Sigmoid colon (tissue), 7 donors: Measurements from ENCODE around the gene PKMYT1. TPM values are rescaled to one million over a fixed set of nuclear protein-coding genes. Genes with fewer than 3 reads are reported as not detected.

Experiments used
- DNase-seq: peaks from one replicate; pipeline ENCODE4 v3.0.0-alpha.2; 2019
- H3K27ac ChIP-seq, 4 donors: fragments of 200-600 bp; sonication (generic); one replicate each; pipeline ENCODE4 v1.5.1; 2016 to 2019; ENCODE audit warnings: mild to moderate bottlenecking in 1 of 4
- H3K27me3 ChIP-seq, 3 donors: fragments of 200-600 bp; sonication (generic); one replicate each; pipeline ENCODE4 v1.5.1; 2019; ENCODE audit warnings: mild to moderate bottlenecking in 1 of 3
- H3K36me3 ChIP-seq, 4 donors: fragments of 200-600 bp; sonication (generic); one replicate each; pipeline ENCODE4 v1.5.1; 2016 to 2019
- H3K4me1 ChIP-seq, 4 donors: fragments of 200-600 bp; sonication (generic); one replicate each; pipeline ENCODE4 v1.5.1; 2017 to 2019
- H3K4me3 ChIP-seq, 4 donors: fragments of 200-600 bp; sonication (generic); one replicate each; pipeline ENCODE4 v1.5.1; 2017 to 2019; ENCODE audit warnings: mild to moderate bottlenecking in 2 of 4, moderate library complexity in 1 of 4
- H3K9me3 ChIP-seq, 4 donors: fragments of 200-600 bp in 3 of 4; sonication (generic) in 3 of 4; one replicate each; pipeline versions ENCODE4 v1.5.1 to v1.6.1; 2013 to 2019
- EP300 ChIP-seq, 4 donors: sonication (generic); formaldehyde crosslinking; IDR thresholded peaks; one replicate each; pipeline ENCODE4 v1.6.1; 2017; ENCODE audit warnings: antibody characterized with exemption in 4 of 4
- POLR2A ChIP-seq, 2 donors: fragments of 450-650 bp; IDR thresholded peaks; one replicate each; pipeline ENCODE4 v1.6.1; 2016; ENCODE audit warnings: antibody characterized with exemption in 2 of 2, mild to moderate bottlenecking in 2 of 2, moderate library complexity in 2 of 2
- POLR2AphosphoS5 ChIP-seq, 4 donors: sonication (generic); formaldehyde crosslinking; IDR thresholded peaks; one replicate each; pipeline ENCODE4 v1.6.1; 2017; ENCODE audit warnings: antibody characterized with exemption in 4 of 4
- WGBS, 2 donors: extraction: QIAGEN DNeasy Blood & Tissue Kit; methylation state at CpG; one replicate each; pipeline ENCODE4 v1.1.7; 2013; 5-methylcytosine and 5-hydroxymethylcytosine counted together
- intact Hi-C: fragments of 100-400 bp; cut with DNase I; formaldehyde crosslinking; loops from one replicate; pipeline ENCODE4 v1.15.1; 2023
- polyA plus RNA-seq, 3 donors: library from polyadenylated mRNA; stranded (reverse); fragments of 200-250 nt; gene quantifications; one replicate each; pipeline ENCODE4 v1.2.3, GENCODE V29; 2013
- small RNA-seq, 3 donors: library from RNA; depleted of rRNA; stranded (forward); fragments of <200 nt; gene quantifications; one replicate each; pipeline ENCODE3, GENCODE V24; 2016
- total RNA-seq, 4 donors: library from RNA; depleted of rRNA; stranded (reverse); fragments of >200 nt; gene quantifications; one replicate each; pipeline ENCODE4 v1.1.0, GENCODE V29; 2016
- TF ChIP-seq, protein P1 (sequence below), 4 experiments: fragments of 450-650 bp in 3 of 4; fragments of 200-600 bp in 1 of 4; IDR thresholded peaks; one replicate each; pipeline ENCODE4 v1.5.1; 2016 to 2019; ENCODE audit warnings: antibody characterized with exemption in 4 of 4, mild to moderate bottlenecking in 3 of 4, moderate library complexity in 2 of 4
- donor health status: healthy with polysubstance abuse.
- donor health status: Bipolar disorder and iron deficiency.
- donor health status: healthy.

PKMYT1 gene
- total and polyA plus RNA-seq, 7 donors: 0.95 to 33.1 (median 2.9) TPM; not detected in 3

DNA sequence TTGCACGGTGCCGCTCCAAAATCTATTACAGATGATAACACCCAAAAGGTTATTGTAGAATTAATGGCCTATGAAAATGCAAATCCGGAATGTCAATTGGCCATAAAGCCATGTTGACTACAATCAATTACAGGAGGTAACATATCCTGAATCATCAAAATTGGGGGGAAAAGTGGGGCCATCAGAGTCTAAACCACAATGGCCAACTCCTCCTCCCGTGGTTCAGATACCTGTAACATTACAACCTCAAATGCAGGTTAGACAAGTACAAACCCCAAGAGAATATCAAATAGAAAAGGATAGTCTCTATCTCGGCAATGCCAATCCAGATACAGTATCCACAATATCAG lies 53.6 kb downstream of the PKMYT1 start:
- Histone ChIP-seq H3K9me3 (no peaks in the 10 kb centered on the region), H3K4me3 (peak overlapping the region in 2 of 4 donors; percentile 17 to 19), H3K27ac (peak overlapping the region in 2 of 4 donors; percentile 29 to 44), H3K27me3 (no peaks in the 10 kb centered on the region), H3K4me1 (peaks cover 0 to 10% (median 9%) of the 10 kb centered on the region in 4 donors), H3K36me3 (peaks cover 11 to 34% (median 17%) of the 10 kb centered on the region in 4 donors)
- no peak for DNase-seq
- TF ChIP-seq, protein P1, sequence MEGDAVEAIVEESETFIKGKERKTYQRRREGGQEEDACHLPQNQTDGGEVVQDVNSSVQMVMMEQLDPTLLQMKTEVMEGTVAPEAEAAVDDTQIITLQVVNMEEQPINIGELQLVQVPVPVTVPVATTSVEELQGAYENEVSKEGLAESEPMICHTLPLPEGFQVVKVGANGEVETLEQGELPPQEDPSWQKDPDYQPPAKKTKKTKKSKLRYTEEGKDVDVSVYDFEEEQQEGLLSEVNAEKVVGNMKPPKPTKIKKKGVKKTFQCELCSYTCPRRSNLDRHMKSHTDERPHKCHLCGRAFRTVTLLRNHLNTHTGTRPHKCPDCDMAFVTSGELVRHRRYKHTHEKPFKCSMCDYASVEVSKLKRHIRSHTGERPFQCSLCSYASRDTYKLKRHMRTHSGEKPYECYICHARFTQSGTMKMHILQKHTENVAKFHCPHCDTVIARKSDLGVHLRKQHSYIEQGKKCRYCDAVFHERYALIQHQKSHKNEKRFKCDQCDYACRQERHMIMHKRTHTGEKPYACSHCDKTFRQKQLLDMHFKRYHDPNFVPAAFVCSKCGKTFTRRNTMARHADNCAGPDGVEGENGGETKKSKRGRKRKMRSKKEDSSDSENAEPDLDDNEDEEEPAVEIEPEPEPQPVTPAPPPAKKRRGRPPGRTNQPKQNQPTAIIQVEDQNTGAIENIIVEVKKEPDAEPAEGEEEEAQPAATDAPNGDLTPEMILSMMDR (IDR thresholded peaks at IDR 0.05): no peak
- no peak for TF ChIP-seq POLR2A (IDR thresholded peaks at IDR 0.05)
- TF ChIP-seq POLR2AphosphoS5 (IDR thresholded peaks at IDR 0.05): no peak
- no peak for TF ChIP-seq EP300 (IDR thresholded peaks at IDR 0.05)
- intact Hi-C loops: loop anchor here (2.0 to 5.0 kb wide), 2 partner anchors 52 to 56 kb away; partner anchors contain the start of gene PKMYT1
- WGBS, 2 donors: 62 to 81% methylated on average over 5 of the region's 5 CpGs

DNA sequence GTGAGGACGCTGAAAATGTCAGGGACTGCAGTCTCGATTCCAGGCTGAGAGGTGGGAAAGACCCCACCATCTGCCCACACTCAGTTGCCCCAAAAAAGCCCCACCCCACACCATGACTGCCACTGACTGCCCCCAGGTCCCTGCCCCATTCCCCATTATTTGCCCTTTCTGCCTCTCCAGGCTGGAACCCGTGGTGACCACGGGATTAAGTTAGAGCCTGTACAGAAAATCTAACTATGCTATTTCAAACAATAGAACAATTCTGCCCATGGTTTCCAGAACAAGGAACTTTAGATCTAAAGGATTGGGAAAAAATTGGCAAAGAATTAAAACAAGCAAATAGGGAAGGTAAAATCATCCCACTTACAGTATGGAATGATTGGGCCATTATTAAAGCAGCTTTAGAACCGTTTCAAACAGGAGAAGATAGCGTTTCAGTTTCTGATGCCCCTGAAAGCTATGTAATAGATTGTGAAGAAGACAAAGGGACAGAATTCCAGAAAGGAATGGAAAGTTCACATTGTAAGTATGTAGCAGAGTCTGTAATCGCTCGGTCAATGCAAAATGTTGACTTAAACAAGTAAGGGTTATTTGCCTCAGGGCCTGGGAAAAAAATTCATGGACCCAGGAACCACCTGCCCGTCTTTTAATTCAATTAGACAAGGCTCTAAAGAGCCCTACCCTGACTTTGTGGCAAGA lies 54.1 kb downstream of the PKMYT1 start:
- peak overlapping the region in 1 of 4 donors; percentile 29 for H3K27ac ChIP-seq

DNA sequence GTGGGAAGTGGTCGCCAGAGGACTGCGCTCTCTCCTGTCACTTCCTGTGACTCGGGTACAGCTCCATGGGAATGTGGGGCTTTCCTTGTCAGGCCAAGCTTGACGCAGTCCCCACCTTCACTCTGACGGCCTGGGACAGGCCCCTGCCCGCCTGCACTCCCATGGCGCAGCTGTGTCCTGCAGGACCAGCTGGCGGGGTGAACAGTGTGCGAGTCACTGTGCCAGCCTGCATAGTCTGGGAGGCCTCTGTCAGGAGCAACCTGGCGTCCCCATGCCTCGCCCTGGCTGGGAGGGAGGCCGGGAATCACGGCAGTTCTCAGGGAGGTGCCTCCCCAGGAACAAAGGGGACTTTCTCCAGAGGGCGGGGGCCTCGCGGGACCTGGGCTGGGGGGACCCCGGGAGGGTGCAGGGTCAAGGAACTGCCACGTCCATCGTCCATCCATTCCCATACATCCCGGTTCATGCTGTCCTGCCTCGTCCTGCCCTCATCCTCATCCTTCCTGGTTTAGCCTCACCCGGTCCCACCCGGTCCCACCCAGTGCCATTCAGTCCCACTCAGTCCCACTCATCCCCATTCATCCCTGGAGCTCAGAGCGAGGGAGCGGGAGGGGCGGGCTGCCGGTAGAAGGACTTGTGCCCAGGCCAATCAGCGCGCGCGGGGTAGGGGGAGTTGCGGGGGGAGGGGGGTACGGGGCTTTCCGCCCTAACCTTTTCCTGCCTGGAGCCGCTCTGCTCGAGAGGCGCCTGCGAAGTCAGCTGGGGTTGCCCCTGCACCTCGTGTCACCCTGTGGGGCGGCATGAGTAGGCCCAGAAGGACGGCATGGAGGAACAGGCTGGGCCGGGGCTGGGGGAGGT lies 55.1 kb downstream of the PKMYT1 start:
- DNase-seq: no peak
- TF ChIP-seq POLR2A (IDR thresholded peaks at IDR 0.05): no peak
- TF ChIP-seq, protein P1 (IDR thresholded peaks at IDR 0.05): no peak
- WGBS, 2 donors: 76 to 83% methylated on average over 42 of the region's 42 CpGs
- Histone ChIP-seq H3K36me3 (peaks cover 5 to 24% (median 9%) of the 10 kb centered on the region in 4 donors), H3K27ac (no peak overlapping the region), H3K4me3 (no peak overlapping the region), H3K9me3 (no peaks in the 10 kb centered on the region), H3K4me1 (peaks cover 0 to 10% (median 9%) of the 10 kb centered on the region in 4 donors), H3K27me3 (no peaks in the 10 kb centered on the region)
- intact Hi-C loops: loop anchor here (5.0 kb wide), 1 partner anchor 57 kb away; the partner anchor contains the start of gene PKMYT1

More for the DNA sequence above, 54.1 kb downstream of the PKMYT1 start:
- 78 to 79% methylated on average over 9 of the region's 9 CpGs for WGBS, 2 donors
- intact Hi-C loops: loop anchor here (2.0 to 5.0 kb wide), 2 partner anchors 51 to 56 kb away; partner anchors contain the start of gene PKMYT1
- no peak for DNase-seq
- H3K4me3 ChIP-seq: no peak overlapping the region
- TF ChIP-seq POLR2AphosphoS5 (IDR thresholded peaks at IDR 0.05) (no peak), POLR2A (IDR thresholded peaks at IDR 0.05) (no peak), EP300 (IDR thresholded peaks at IDR 0.05) (no peak)
- TF ChIP-seq, protein P1 (IDR thresholded peaks at IDR 0.05): no peak
- no peaks in the 10 kb centered on the region for H3K9me3 ChIP-seq
- no peaks in the 10 kb centered on the region for H3K27me3 ChIP-seq
- H3K4me1 ChIP-seq: peaks cover 0 to 10% (median 9%) of the 10 kb centered on the region in 4 donors
- peaks cover 11 to 34% (median 17%) of the 10 kb centered on the region in 4 donors for H3K36me3 ChIP-seq

DNA sequence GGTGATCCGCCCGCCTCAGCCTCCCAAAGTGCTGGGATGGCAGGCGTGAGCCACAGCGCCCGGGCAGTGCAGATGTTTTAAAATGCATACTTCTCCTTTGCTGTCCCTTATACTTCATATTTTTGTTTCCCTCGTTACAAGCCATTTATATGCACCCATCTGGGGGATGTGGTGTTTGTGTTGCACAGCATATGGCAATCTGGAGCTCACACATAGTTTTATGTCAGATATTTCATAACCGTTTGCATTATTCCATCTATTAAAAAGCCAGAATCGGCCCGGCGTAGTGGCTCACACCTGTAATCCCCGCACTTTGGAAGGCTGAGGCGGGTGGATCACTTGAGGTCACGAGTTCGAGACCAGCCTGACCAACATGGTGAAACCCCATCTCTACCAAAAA lies 56.8 kb downstream of the PKMYT1 start:
- H3K4me3 ChIP-seq: no peak overlapping the region
- peaks cover 0 to 16% (median 2%) of the 10 kb centered on the region in 4 donors for H3K36me3 ChIP-seq
- intact Hi-C loops: no loop called here
- peaks cover 0 to 20% (median 16%) of the 10 kb centered on the region in 4 donors for H3K4me1 ChIP-seq
- H3K9me3 ChIP-seq: no peaks in the 10 kb centered on the region
- DNase-seq: no peak
- no peaks in the 10 kb centered on the region for H3K27me3 ChIP-seq
- H3K27ac ChIP-seq: no peak overlapping the region
- TF ChIP-seq, protein P1 (IDR thresholded peaks at IDR 0.05): no peak
- TF ChIP-seq EP300 (IDR thresholded peaks at IDR 0.05): no peak
- TF ChIP-seq POLR2AphosphoS5 (IDR thresholded peaks at IDR 0.05): no peak
- no peak for TF ChIP-seq POLR2A (IDR thresholded peaks at IDR 0.05)
- WGBS, 2 donors: 96 to 97% methylated on average over 14 of the region's 14 CpGs

Small RNA genes lying within 50 kb of the gene (small RNA-seq; reads per million reads assigned to genes)
- 0 reads per million in 3 donors for gene LINC00514

Other genes starting within 250 kb of the PKMYT1 start
- 100 to 1,000 TPM; 181 to 826 (median 219) TPM for gene SRRM2, start 227.8 kb downstream of the PKMYT1 start, total RNA-seq
- 100 to 1,000 TPM in 1 of 3 donors, 10 to 100 TPM in 2; 66.1 to 725 (median 73.8) TPM for gene SRRM2, start 227.8 kb downstream of the PKMYT1 start, polyA plus RNA-seq
- 1,000 to 10,000 TPM in 1 of 4 donors, 100 to 1,000 TPM in 3; 329 to 1,166 (median 508) TPM for gene ELOB, start 203.2 kb downstream of the PKMYT1 start, total RNA-seq
- 100 to 1,000 TPM; 454 to 984 (median 463) TPM for gene ELOB, start 203.2 kb downstream of the PKMYT1 start, polyA plus RNA-seq
- gene PRSS33, start 192.9 kb downstream of the PKMYT1 start, total RNA-seq: not detected
- not detected for gene PRSS33, start 192.9 kb downstream of the PKMYT1 start, polyA plus RNA-seq
- not detected for gene PRSS41, start 182.0 kb downstream of the PKMYT1 start, total RNA-seq
- not detected for gene PRSS41, start 182.0 kb downstream of the PKMYT1 start, polyA plus RNA-seq
- gene PRSS21, start 163.2 kb downstream of the PKMYT1 start, total RNA-seq: not detected
- gene PRSS21, start 163.2 kb downstream of the PKMYT1 start, polyA plus RNA-seq: under 1 TPM in 1 of 3 donors, not detected in 2; 0.58 TPM
- not detected for gene ZG16B, start 150.1 kb downstream of the PKMYT1 start, total RNA-seq
- gene ZG16B, start 150.1 kb downstream of the PKMYT1 start, polyA plus RNA-seq: 100 to 1,000 TPM in 1 of 3 donors, 10 to 100 TPM in 2; 15.6 to 147 (median 55.0) TPM
- not detected for gene PRSS22, start 122.3 kb downstream of the PKMYT1 start, total RNA-seq
- gene PRSS22, start 122.3 kb downstream of the PKMYT1 start, polyA plus RNA-seq: 10 to 100 TPM in 1 of 3 donors, not detected in 2; 20.8 TPM
- gene FLYWCH2, start 97.2 kb downstream of the PKMYT1 start, total RNA-seq: 10 to 100 TPM; 33.6 to 64.2 (median 55.8) TPM
- 10 to 100 TPM; 27.5 to 43.2 (median 30.7) TPM for gene FLYWCH2, start 97.2 kb downstream of the PKMYT1 start, polyA plus RNA-seq
- gene FLYWCH1, start 68.5 kb downstream of the PKMYT1 start, total RNA-seq: 10 to 100 TPM; 28.6 to 51.5 (median 33.2) TPM
- gene FLYWCH1, start 68.5 kb downstream of the PKMYT1 start, polyA plus RNA-seq: 10 to 100 TPM in 1 of 3 donors, 1 to 10 TPM in 2; 6.9 to 19.5 (median 7.2) TPM
- gene KREMEN2, start 16.2 kb downstream of the PKMYT1 start, total RNA-seq: not detected
- 1 to 10 TPM; 1.0 to 1.8 (median 1.6) TPM for gene KREMEN2, start 16.2 kb downstream of the PKMYT1 start, polyA plus RNA-seq
- gene PAQR4, start 11.1 kb downstream of the PKMYT1 start, total RNA-seq: 1 to 10 TPM in 2 of 4 donors, under 1 TPM in 2; 0.83 to 3.6 (median 1.0) TPM
- 10 to 100 TPM in 1 of 3 donors, 1 to 10 TPM in 2; 3.6 to 22.1 (median 3.9) TPM for gene PAQR4, start 11.1 kb downstream of the PKMYT1 start, polyA plus RNA-seq
- not detected for gene CLDN9, start 32.5 kb upstream of the PKMYT1 start, total RNA-seq
- under 1 TPM in 1 of 3 donors, not detected in 2; 0.28 TPM for gene CLDN9, start 32.5 kb upstream of the PKMYT1 start, polyA plus RNA-seq
- gene CLDN6, start 37.7 kb upstream of the PKMYT1 start, total RNA-seq: not detected
- not detected for gene CLDN6, start 37.7 kb upstream of the PKMYT1 start, polyA plus RNA-seq
- 10 to 100 TPM in 3 of 4 donors, 1 to 10 TPM in 1; 6.1 to 78.2 (median 12.7) TPM for gene TNFRSF12A, start 39.9 kb upstream of the PKMYT1 start, total RNA-seq
- 10 to 100 TPM in 1 of 3 donors, 1 to 10 TPM in 2; 6.6 to 16.3 (median 7.9) TPM for gene TNFRSF12A, start 39.9 kb upstream of the PKMYT1 start, polyA plus RNA-seq
- gene HCFC1R1, start 43.5 kb upstream of the PKMYT1 start, total RNA-seq: 10 to 100 TPM; 23.1 to 77.3 (median 32.2) TPM
- gene HCFC1R1, start 43.5 kb upstream of the PKMYT1 start, polyA plus RNA-seq: 10 to 100 TPM; 52.9 to 82.5 (median 53.1) TPM
- 10 to 100 TPM in 3 of 4 donors, 1 to 10 TPM in 1; 8.6 to 15.8 (median 13.4) TPM for gene THOC6, start 43.6 kb upstream of the PKMYT1 start, total RNA-seq
- 10 to 100 TPM; 16.8 to 35.8 (median 18.5) TPM for gene THOC6, start 43.6 kb upstream of the PKMYT1 start, polyA plus RNA-seq
- gene BICDL2, start 56.5 kb upstream of the PKMYT1 start, total RNA-seq: under 1 TPM in 2 of 4 donors, not detected in 2; 0.36 to 0.55 TPM
- 10 to 100 TPM; 62.5 to 83.8 (median 74.9) TPM for gene BICDL2, start 56.5 kb upstream of the PKMYT1 start, polyA plus RNA-seq
- under 1 TPM in 3 of 4 donors, not detected in 1; under 0.01 to 0.41 (median 0.16) TPM for gene MMP25, start 66.1 kb upstream of the PKMYT1 start, total RNA-seq
- 1 to 10 TPM; 1.8 to 3.7 (median 2.8) TPM for gene MMP25, start 66.1 kb upstream of the PKMYT1 start, polyA plus RNA-seq
- gene IL32, start 85.2 kb upstream of the PKMYT1 start, total RNA-seq: 10 to 100 TPM in 3 of 4 donors, 1 to 10 TPM in 1; 8.6 to 27.1 (median 20.3) TPM
- 1,000 to 10,000 TPM in 1 of 3 donors, 100 to 1,000 TPM in 2; 464 to 2,189 (median 560) TPM for gene IL32, start 85.2 kb upstream of the PKMYT1 start, polyA plus RNA-seq
- not detected for gene ZSCAN10, start 118.8 kb upstream of the PKMYT1 start, total RNA-seq
- gene ZSCAN10, start 118.8 kb upstream of the PKMYT1 start, polyA plus RNA-seq: not detected
- 10 to 100 TPM; 15.8 to 17.5 (median 16.7) TPM for gene ZNF205, start 132.1 kb upstream of the PKMYT1 start, total RNA-seq
- 10 to 100 TPM in 2 of 3 donors, 1 to 10 TPM in 1; 6.6 to 12.6 (median 10.9) TPM for gene ZNF205, start 132.1 kb upstream of the PKMYT1 start, polyA plus RNA-seq
- gene ZNF213, start 154.6 kb upstream of the PKMYT1 start, total RNA-seq: 10 to 100 TPM in 1 of 4 donors, 1 to 10 TPM in 3; 2.6 to 10.5 (median 5.0) TPM
- gene ZNF213, start 154.6 kb upstream of the PKMYT1 start, polyA plus RNA-seq: 10 to 100 TPM in 1 of 3 donors, 1 to 10 TPM in 2; 7.2 to 11.3 (median 7.2) TPM
- not detected for gene OR1F1, start 207.8 kb upstream of the PKMYT1 start, total RNA-seq
- not detected for gene OR1F1, start 207.8 kb upstream of the PKMYT1 start, polyA plus RNA-seq